ENCODE results near the gene INSL3. TPM values are rescaled to one million over a fixed set of nuclear protein-coding genes. Genes with fewer than 3 reads are reported as not detected.

Gene INSL3
- total and polyA plus RNA-seq, 11 donors: 0.56 TPM; not detected in 10

- Histone ChIP-seq H3K9me3 (no peaks in the 10 kb centered on the region), H3K4me1 (no peaks in the 10 kb centered on the region), H3K4me3 (no peak overlapping the region), H3K27me3 (peaks cover 0 to 34% (median 0%) of the 10 kb centered on the region in 9 donors), H3K36me3 (no peaks in the 10 kb centered on the region), H3K27ac (no peak overlapping the region)
- 71 to 80% (median 77%) methylated on average over 12 to 13 of the region's 13 CpGs for WGBS, 4 donors
- TF ChIP-seq CTCF (IDR thresholded peaks at IDR 0.05) (no peak), POLR2A (IDR thresholded peaks at IDR 0.05) (no peak)
- ATAC-seq: no peak
- intact Hi-C loops (cut with DNase I): no loop called here
- DNase-seq: no peak
Measured at GRCh38 chr19:17817668-17818363, 3.5 kb downstream of the INSL3 start.

GRCh38 chr19:17812099-17812498, 9.2 kb downstream of the INSL3 start:
- DNase-seq (no peak), ATAC-seq (no peak)
- no peaks in the 10 kb centered on the region for H3K4me1 ChIP-seq
- no peak overlapping the region for H3K27ac ChIP-seq
- H3K4me3 ChIP-seq: no peak overlapping the region
- TF ChIP-seq CTCF (IDR thresholded peaks at IDR 0.05) (no peak), POLR2A (IDR thresholded peaks at IDR 0.05) (no peak)
- 62 to 70% (median 66%) methylated on average over 5 of the region's 5 CpGs for WGBS, 4 donors
- intact Hi-C loops (cut with DNase I): no loop called here
- H3K36me3 ChIP-seq: no peaks in the 10 kb centered on the region
- peaks cover 0 to 55% (median 4%) of the 10 kb centered on the region in 9 donors for H3K27me3 ChIP-seq
- H3K9me3 ChIP-seq: peaks cover 0 to 8% (median 0%) of the 10 kb centered on the region in 12 donors

- H3K36me3 ChIP-seq: no peaks in the 10 kb centered on the region
- ATAC-seq (no peak), DNase-seq (no peak)
- H3K27me3 ChIP-seq: peaks cover 0 to 50% (median 4%) of the 10 kb centered on the region in 9 donors
- H3K4me3 ChIP-seq: no peak overlapping the region
- TF ChIP-seq CTCF (IDR thresholded peaks at IDR 0.05) (no peak), POLR2A (IDR thresholded peaks at IDR 0.05) (no peak)
- WGBS, 4 donors: 83 to 90% (median 87%) methylated on average over 20 of the region's 20 CpGs
- H3K9me3 ChIP-seq: peaks cover 0 to 8% (median 0%) of the 10 kb centered on the region in 12 donors
- no peak overlapping the region for H3K27ac ChIP-seq
- H3K4me1 ChIP-seq: no peaks in the 10 kb centered on the region
- intact Hi-C loops (cut with DNase I): no loop called here
Measured at GRCh38 chr19:17811681-17812080, 9.6 kb downstream of the INSL3 start.

GRCh38 chr19:17811103-17811502, 10.2 kb downstream of the INSL3 start:
- intact Hi-C loops (cut with DNase I): no loop called here
- Histone ChIP-seq H3K9me3 (peaks cover 0 to 8% (median 0%) of the 10 kb centered on the region in 12 donors), H3K27me3 (peaks cover 0 to 45% (median 4%) of the 10 kb centered on the region in 9 donors), H3K4me3 (no peak overlapping the region), H3K36me3 (no peaks in the 10 kb centered on the region), H3K27ac (no peak overlapping the region), H3K4me1 (no peaks in the 10 kb centered on the region)
- ATAC-seq: no peak
- WGBS, 4 donors: 93 to 98% (median 95%) methylated on average over 2 of the region's 2 CpGs
- DNase-seq: no peak
- TF ChIP-seq CTCF (IDR thresholded peaks at IDR 0.05): no peak
- no peak for TF ChIP-seq POLR2A (IDR thresholded peaks at IDR 0.05)
